B cell (primary cell): ENCODE measurements around the gene SLC6A4. TPM values are rescaled to one million over a fixed set of nuclear protein-coding genes. Genes with fewer than 3 reads are reported as not detected.
"Not testable (repeated sequence)": the region's sequence is repeated elsewhere in the genome, so short reads cannot be mapped to it uniquely, and the experiment has no call there.

Experiments
- ATAC-seq: fragments of 200-7000 bp; cut with Tn5 transposase; one replicate; pipeline ENCODE4 v1.10.0; 2021; ENCODE audit warnings: low read depth, mild to moderate bottlenecking, moderate number of reproducible peaks, moderate library complexity
- CTCF ChIA-PET: fragments of 350-600 bp; sonication (Branson Sonifier 250); formaldehyde crosslinking; loops from one replicate; lab custom pipeline; 2021; ENCODE audit warnings: antibody characterized with exemption, inconsistent platforms; lab: Charles Lee
- POLR2A ChIA-PET: fragments of 350-600 bp; sonication (Branson Sonifier 250); formaldehyde crosslinking; loops from one replicate; lab custom pipeline; 2021; ENCODE audit warnings: antibody characterized with exemption; lab: Charles Lee
- DNase-seq: peaks from one replicate; pipeline ENCODE4 v3.0.0; 2013
- H2AFZ ChIP-seq: 2 replicates; pipeline ENCODE4 v1.6.1; 2012; ENCODE audit warnings: mild to moderate bottlenecking, low read depth, low read length; ENCODE audit not compliant: insufficient read depth, poor library complexity, severe bottlenecking
- H3K27ac ChIP-seq, 2 donors: 1 replicate in 1 of 2; 2 replicates in 1 of 2; pipeline ENCODE4 v1.5.1; 2012 to 2013; ENCODE audit warnings: low read length in 2 of 2, mild to moderate bottlenecking in 2 of 2, moderate library complexity in 1 of 2
- H3K27me3 ChIP-seq, 4 experiments: fragments of 200-600 bp in 1 of 4; sonication (generic) in 1 of 4; replicated peaks in 1 of 4; 1 replicate in 2 of 4; 2 replicates in 2 of 4; pipeline versions ENCODE4 v1.6.1 to v1.7.0; 2013 to 2016; ENCODE audit warnings: low read length in 3 of 4, mild to moderate bottlenecking in 2 of 4, mixed read lengths in 1 of 4, moderate library complexity in 1 of 4; ENCODE audit not compliant: insufficient read depth in 4 of 4, control insufficient read depth in 3 of 4; ENCODE audit errors: control extremely low read depth in 1 of 4
- H3K36me3 ChIP-seq, 2 experiments: replicated peaks in 1 of 2; 1 replicate in 1 of 2; 2 replicates in 1 of 2; pipeline versions ENCODE4 v1.6.1 to v1.7.1; 2013; ENCODE audit warnings: low read length in 1 of 2; ENCODE audit not compliant: insufficient read depth in 2 of 2, control insufficient read depth in 1 of 2; ENCODE audit errors: control extremely low read depth in 1 of 2, extremely low read depth in 1 of 2
- H3K4me1 ChIP-seq, 2 donors: fragments of 200-600 bp in 1 of 2; sonication (generic) in 1 of 2; 1 replicate in 1 of 2; 2 replicates in 1 of 2; pipeline versions ENCODE4 v1.5.1 to v1.6.1; 2013 to 2017; ENCODE audit warnings: low read length in 2 of 2; ENCODE audit not compliant: control insufficient read depth in 2 of 2, insufficient read depth in 2 of 2
- H3K4me2 ChIP-seq: replicated peaks from 2 replicates; pipeline ENCODE3; 2012; ENCODE audit warnings: mild to moderate bottlenecking, low read depth, low read length; ENCODE audit not compliant: poor library complexity, severe bottlenecking
- H3K4me3 ChIP-seq, 5 experiments: fragments of 200-600 bp in 1 of 5; sonication (generic) in 1 of 5; 1 replicate in 3 of 5; 2 replicates in 2 of 5; pipeline versions ENCODE4 v1.5.1 to v1.7.0; 2011 to 2016; ENCODE audit warnings: low read length in 4 of 5, mild to moderate bottlenecking in 4 of 5, low read depth in 2 of 5, control low read depth in 1 of 5, moderate library complexity in 1 of 5; ENCODE audit not compliant: insufficient read depth in 1 of 5; ENCODE audit errors: control extremely low read depth in 1 of 5, extremely low read depth in 1 of 5
- H3K79me2 ChIP-seq: fragments of 200-600 bp; sonication (generic); one replicate; pipeline ENCODE4 v1.6.0; 2016; ENCODE audit warnings: low read length; ENCODE audit not compliant: control insufficient read depth, insufficient read depth
- H3K9ac ChIP-seq: fragments of 200-600 bp; sonication (generic); 2 replicates; pipeline ENCODE4 v1.6.1; 2017; ENCODE audit warnings: mild to moderate bottlenecking, low read length, moderate library complexity
- H3K9me3 ChIP-seq, 3 donors: one replicate each; pipeline versions ENCODE4 v1.6.1 to v1.7.1; 2013; ENCODE audit warnings: low read length in 2 of 3; ENCODE audit not compliant: control insufficient read depth in 2 of 3, insufficient read depth in 1 of 3; ENCODE audit errors: control extremely low read depth in 1 of 3
- H4K20me1 ChIP-seq: 2 replicates; pipeline ENCODE4 v1.6.0; 2012; ENCODE audit warnings: mild to moderate bottlenecking, low read length; ENCODE audit not compliant: insufficient read depth, control insufficient read depth, poor library complexity, severe bottlenecking
- H3K27ac Mint-ChIP-seq: one replicate; pipeline ENCODE4 v1.8.0; 2021; ENCODE audit warnings: mixed read lengths
- H3K27me3 Mint-ChIP-seq: one replicate; pipeline ENCODE4 v1.8.0; 2021; ENCODE audit warnings: mixed read lengths
- H3K4me1 Mint-ChIP-seq: one replicate; pipeline ENCODE4 v1.8.0; 2021; ENCODE audit warnings: mixed read lengths
- H3K4me3 Mint-ChIP-seq: one replicate; pipeline ENCODE4 v1.8.0; 2021; ENCODE audit warnings: mixed read lengths
- H3K9me3 Mint-ChIP-seq: one replicate; pipeline ENCODE4 v1.8.0; 2022; ENCODE audit warnings: mixed read lengths; ENCODE audit not compliant: insufficient read depth
- EZH2 ChIP-seq: IDR thresholded peaks from 2 replicates; pipeline ENCODE4 v1.6.1; 2012; ENCODE audit warnings: borderline replicate concordance, low read depth, mild to moderate bottlenecking, moderate library complexity, low read length; ENCODE audit not compliant: insufficient read depth, poor library complexity, severe bottlenecking
- WGBS: methylation state at CpG from one replicate; pipeline ENCODE4 v1.1.5; 2013; ENCODE audit warnings: missing lambda C conversion rate; ENCODE audit not compliant: insufficient coverage; 5-methylcytosine and 5-hydroxymethylcytosine counted together
- intact Hi-C: fragments of 100-400 bp; cut with micrococcal nuclease; formaldehyde crosslinking; loops from one replicate; pipeline ENCODE4 v1.10.0; 2022
- polyA plus RNA-seq: library from polyadenylated mRNA; depleted of rRNA; stranded (reverse); fragments of >200 nt; gene quantifications from 2 replicates; pipeline ENCODE4 v1.2.3, GENCODE V29; 2012
- total RNA-seq, 2 donors: library from RNA; stranded (reverse); fragments of 120-200 nt in 1 of 2; gene quantifications; 1 replicate in 1 of 2; 2 replicates in 1 of 2; pipeline versions ENCODE4 v1.2.3 to v1.2.4, GENCODE V29; 2013 to 2022
- TF ChIP-seq, protein P1 (sequence below): fragments of 200-600 bp; IDR thresholded peaks from one replicate; pipeline ENCODE4 v1.8.0; 2022; ENCODE audit warnings: antibody characterized with exemption, mild to moderate bottlenecking

The SLC6A4 gene
- total and polyA plus RNA-seq, 2 donors (not counting 1 experiment from before 2014, with no cell fraction given), result not detected

- intact Hi-C loops, result no loop called here
- H3K4me2 ChIP-seq, result no peak overlapping the region
- no peaks in the 10 kb centered on the region for H3K9me3 ChIP-seq
- ChIA-PET POLR2A (no interaction called here), CTCF (no interaction called here)
- no peaks in the 10 kb centered on the region for H3K36me3 ChIP-seq
- DNase-seq, result no peak
- peaks cover 39% of the 10 kb centered on the region for H3K27me3 Mint-ChIP-seq
- H3K79me2 ChIP-seq, result no peaks in the 10 kb centered on the region
- no peaks in the 10 kb centered on the region for H3K9me3 Mint-ChIP-seq
- H3K9ac ChIP-seq, result no peak overlapping the region
- H2AFZ ChIP-seq, result no peak overlapping the region
- WGBS, result 93% methylated on average over 1 of the region's 7 CpGs
- peaks cover 15% of the 10 kb centered on the region for H3K4me1 Mint-ChIP-seq
- H3K27me3 ChIP-seq, result peaks cover 0 to 18% (median 10%) of the 10 kb centered on the region in 4 experiments
- H3K27ac ChIP-seq, result no peak overlapping the region
- no peak overlapping the region for H3K4me3 Mint-ChIP-seq
- no peak overlapping the region for H3K4me3 ChIP-seq
- ATAC-seq, result no peak
- no peak for TF ChIP-seq EZH2
- TF ChIP-seq, protein P1, sequence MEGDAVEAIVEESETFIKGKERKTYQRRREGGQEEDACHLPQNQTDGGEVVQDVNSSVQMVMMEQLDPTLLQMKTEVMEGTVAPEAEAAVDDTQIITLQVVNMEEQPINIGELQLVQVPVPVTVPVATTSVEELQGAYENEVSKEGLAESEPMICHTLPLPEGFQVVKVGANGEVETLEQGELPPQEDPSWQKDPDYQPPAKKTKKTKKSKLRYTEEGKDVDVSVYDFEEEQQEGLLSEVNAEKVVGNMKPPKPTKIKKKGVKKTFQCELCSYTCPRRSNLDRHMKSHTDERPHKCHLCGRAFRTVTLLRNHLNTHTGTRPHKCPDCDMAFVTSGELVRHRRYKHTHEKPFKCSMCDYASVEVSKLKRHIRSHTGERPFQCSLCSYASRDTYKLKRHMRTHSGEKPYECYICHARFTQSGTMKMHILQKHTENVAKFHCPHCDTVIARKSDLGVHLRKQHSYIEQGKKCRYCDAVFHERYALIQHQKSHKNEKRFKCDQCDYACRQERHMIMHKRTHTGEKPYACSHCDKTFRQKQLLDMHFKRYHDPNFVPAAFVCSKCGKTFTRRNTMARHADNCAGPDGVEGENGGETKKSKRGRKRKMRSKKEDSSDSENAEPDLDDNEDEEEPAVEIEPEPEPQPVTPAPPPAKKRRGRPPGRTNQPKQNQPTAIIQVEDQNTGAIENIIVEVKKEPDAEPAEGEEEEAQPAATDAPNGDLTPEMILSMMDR, result no peak
- no peak overlapping the region for H3K27ac Mint-ChIP-seq
- H3K4me1 ChIP-seq, result peaks cover 9 to 10% of the 10 kb centered on the region in 2 donors
- H4K20me1 ChIP-seq, result no peaks in the 10 kb centered on the region
Measured at GRCh38 chr17:30230596-30231125, 4.8 kb downstream of the SLC6A4 start.

DNA sequence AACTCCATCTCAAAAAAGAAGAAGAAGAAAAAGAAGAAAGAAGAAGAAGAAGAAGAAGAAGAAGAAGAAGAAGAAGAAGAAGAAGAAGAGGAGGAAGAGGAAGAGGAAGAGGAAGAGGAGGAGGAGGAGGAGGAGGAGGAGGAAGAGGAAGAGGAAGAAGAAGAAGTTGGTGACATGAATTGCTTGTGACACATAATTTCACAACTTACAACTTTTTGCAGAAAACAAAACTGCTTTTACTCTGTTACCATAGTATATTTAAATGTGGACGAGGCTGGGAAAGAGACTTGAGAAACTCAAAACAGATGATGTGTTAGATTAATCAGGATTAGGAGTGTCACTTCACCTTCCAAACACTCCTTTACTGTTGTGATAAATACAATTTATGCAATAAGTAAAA lies 5.5 kb downstream of the SLC6A4 start:
- peaks cover 0 to 15% (median 7%) of the 10 kb centered on the region in 4 experiments for H3K27me3 ChIP-seq
- H3K4me1 Mint-ChIP-seq, result peaks cover 11% of the 10 kb centered on the region
- ATAC-seq, H3K9me3 Mint-ChIP-seq, H3K27ac ChIP-seq, H3K79me2 ChIP-seq, H3K9ac ChIP-seq, H3K36me3 ChIP-seq, CTCF ChIA-PET, H2AFZ ChIP-seq, POLR2A ChIA-PET, DNase-seq, H3K9me3 ChIP-seq, H4K20me1 ChIP-seq, H3K4me1 ChIP-seq, H3K4me3 Mint-ChIP-seq, intact Hi-C loops, H3K4me3 ChIP-seq, H3K4me2 ChIP-seq, H3K27ac Mint-ChIP-seq: not testable (repeated sequence)
- peaks cover 37% of the 10 kb centered on the region for H3K27me3 Mint-ChIP-seq
- WGBS, result no CpG with 5 or more reads among the region's 1 CpG
